HEK293 (cell line): ENCODE results near the gene CFAP46.

Source experiments
- YY1 ChIP-seq: fragments of 450-650 bp; formaldehyde crosslinking; IDR thresholded peaks from 2 replicates; pipeline ENCODE4 v1.5.1; 2018; ENCODE audit warnings: missing biosample characterization, missing genetic modification characterization
- ZNF140 ChIP-seq: fragments of 450-650 bp; formaldehyde crosslinking; IDR thresholded peaks from 2 replicates; pipeline ENCODE4 v1.5.1; 2016; ENCODE audit warnings: missing biosample characterization, missing genetic modification characterization
- ZNF341 ChIP-seq: fragments of 450-650 bp; formaldehyde crosslinking; IDR thresholded peaks from 2 replicates; pipeline ENCODE4; 2016; ENCODE audit warnings: low read depth, missing biosample characterization, missing genetic modification characterization
- ZNF354C ChIP-seq: fragments of 450-650 bp; formaldehyde crosslinking; IDR thresholded peaks from 2 replicates; pipeline ENCODE4 v1.5.1; 2016; ENCODE audit warnings: missing biosample characterization, missing genetic modification characterization, low read depth, borderline replicate concordance
- ZNF76 ChIP-seq: fragments of 450-650 bp; formaldehyde crosslinking; IDR thresholded peaks from 2 replicates; pipeline ENCODE4; 2016; ENCODE audit warnings: low read depth, missing biosample characterization, missing genetic modification characterization, borderline replicate concordance
- TF ChIP-seq, protein P1 (sequence below): fragments of 450-650 bp; formaldehyde crosslinking; IDR thresholded peaks from 2 replicates; pipeline ENCODE4 v1.5.1; 2016; ENCODE audit warnings: missing biosample characterization, missing genetic modification characterization
- TF ChIP-seq, protein P2 (sequence below): fragments of 450-650 bp; formaldehyde crosslinking; IDR thresholded peaks from 2 replicates; pipeline ENCODE4; 2016; ENCODE audit warnings: missing biosample characterization, missing genetic modification characterization
- TF ChIP-seq, protein P3 (sequence below): fragments of 450-650 bp; formaldehyde crosslinking; IDR thresholded peaks from 2 replicates; pipeline ENCODE4 v1.5.1; 2016; ENCODE audit warnings: missing biosample characterization, missing genetic modification characterization
- TF ChIP-seq, protein P4 (sequence below): IDR thresholded peaks from 2 replicates; pipeline ENCODE4 v1.6.1; 2011; ENCODE audit warnings: mild to moderate bottlenecking, low read depth, low read length, borderline replicate concordance

DNA sequence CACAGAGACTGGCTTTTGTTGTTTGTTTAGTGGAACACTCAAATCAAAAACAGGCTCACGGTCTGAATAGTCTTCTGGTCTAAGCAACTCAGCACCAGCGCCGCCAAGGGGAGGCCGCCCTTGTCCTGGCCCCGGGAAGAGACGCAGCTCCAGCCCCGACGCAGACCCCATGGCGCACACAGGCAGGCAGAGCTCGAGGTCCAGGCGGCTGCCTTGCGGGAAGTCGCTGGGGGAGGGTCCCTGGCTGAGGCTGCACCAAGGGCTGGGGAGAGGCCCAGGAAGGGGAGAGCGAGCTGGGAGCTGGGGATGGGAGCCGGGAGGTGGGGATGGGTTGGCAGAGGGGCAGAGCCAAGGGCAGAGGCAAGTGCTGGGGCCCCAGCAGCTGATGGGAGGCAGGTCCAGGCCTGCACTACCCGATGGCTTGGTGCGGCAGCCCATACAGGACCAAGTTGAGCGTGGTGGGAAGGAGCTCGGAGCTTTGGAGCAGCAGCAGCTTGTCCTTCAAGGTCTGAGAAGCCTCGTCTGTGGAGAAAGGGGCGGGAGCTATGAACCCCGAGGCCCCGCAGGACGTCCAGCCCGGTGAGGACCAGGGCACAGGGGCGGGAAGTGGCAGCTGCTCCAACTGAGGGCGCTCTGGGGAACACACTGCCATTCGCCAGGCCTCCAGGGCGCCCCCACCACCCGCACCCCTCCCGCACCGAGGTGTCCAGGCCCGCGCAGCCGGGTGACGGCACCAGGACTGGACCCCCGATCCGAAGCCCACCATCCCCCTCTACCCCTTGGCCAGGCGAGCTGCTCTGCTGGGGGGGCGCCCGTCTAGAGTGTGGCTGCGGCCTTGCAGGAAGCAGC is 133.8 kb downstream of the CFAP46 start:
- no peak for TF ChIP-seq ZNF140 (tag by site-specific recombination)
- no peak for TF ChIP-seq YY1
- TF ChIP-seq, protein P1, sequence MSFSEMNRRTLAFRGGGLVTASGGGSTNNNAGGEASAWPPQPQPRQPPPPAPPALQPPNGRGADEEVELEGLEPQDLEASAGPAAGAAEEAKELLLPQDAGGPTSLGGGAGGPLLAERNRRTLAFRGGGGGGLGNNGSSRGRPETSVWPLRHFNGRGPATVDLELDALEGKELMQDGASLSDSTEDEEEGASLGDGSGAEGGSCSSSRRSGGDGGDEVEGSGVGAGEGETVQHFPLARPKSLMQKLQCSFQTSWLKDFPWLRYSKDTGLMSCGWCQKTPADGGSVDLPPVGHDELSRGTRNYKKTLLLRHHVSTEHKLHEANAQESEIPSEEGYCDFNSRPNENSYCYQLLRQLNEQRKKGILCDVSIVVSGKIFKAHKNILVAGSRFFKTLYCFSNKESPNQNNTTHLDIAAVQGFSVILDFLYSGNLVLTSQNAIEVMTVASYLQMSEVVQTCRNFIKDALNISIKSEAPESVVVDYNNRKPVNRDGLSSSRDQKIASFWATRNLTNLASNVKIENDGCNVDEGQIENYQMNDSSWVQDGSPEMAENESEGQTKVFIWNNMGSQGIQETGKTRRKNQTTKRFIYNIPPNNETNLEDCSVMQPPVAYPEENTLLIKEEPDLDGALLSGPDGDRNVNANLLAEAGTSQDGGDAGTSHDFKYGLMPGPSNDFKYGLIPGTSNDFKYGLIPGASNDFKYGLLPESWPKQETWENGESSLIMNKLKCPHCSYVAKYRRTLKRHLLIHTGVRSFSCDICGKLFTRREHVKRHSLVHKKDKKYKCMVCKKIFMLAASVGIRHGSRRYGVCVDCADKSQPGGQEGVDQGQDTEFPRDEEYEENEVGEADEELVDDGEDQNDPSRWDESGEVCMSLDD (tag by site-specific recombination): no peak
- no peak for TF ChIP-seq ZNF76 (tag by site-specific recombination)
- TF ChIP-seq ZNF354C (tag by site-specific recombination): no peak
- TF ChIP-seq, protein P2, sequence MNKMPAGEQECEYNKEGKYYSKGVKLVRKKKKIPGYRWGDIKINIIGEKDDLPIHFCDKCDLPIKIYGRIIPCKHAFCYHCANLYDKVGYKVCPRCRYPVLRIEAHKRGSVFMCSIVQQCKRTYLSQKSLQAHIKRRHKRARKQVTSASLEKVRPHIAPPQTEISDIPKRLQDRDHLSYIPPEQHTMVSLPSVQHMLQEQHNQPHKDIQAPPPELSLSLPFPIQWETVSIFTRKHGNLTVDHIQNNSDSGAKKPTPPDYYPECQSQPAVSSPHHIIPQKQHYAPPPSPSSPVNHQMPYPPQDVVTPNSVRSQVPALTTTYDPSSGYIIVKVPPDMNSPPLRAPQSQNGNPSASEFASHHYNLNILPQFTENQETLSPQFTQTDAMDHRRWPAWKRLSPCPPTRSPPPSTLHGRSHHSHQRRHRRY (tag by site-specific recombination): no peak
- TF ChIP-seq ZNF341 (tag by site-specific recombination): no peak
- TF ChIP-seq, protein P3, sequence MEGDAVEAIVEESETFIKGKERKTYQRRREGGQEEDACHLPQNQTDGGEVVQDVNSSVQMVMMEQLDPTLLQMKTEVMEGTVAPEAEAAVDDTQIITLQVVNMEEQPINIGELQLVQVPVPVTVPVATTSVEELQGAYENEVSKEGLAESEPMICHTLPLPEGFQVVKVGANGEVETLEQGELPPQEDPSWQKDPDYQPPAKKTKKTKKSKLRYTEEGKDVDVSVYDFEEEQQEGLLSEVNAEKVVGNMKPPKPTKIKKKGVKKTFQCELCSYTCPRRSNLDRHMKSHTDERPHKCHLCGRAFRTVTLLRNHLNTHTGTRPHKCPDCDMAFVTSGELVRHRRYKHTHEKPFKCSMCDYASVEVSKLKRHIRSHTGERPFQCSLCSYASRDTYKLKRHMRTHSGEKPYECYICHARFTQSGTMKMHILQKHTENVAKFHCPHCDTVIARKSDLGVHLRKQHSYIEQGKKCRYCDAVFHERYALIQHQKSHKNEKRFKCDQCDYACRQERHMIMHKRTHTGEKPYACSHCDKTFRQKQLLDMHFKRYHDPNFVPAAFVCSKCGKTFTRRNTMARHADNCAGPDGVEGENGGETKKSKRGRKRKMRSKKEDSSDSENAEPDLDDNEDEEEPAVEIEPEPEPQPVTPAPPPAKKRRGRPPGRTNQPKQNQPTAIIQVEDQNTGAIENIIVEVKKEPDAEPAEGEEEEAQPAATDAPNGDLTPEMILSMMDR (tag by site-specific recombination): no peak
- TF ChIP-seq, protein P4, sequence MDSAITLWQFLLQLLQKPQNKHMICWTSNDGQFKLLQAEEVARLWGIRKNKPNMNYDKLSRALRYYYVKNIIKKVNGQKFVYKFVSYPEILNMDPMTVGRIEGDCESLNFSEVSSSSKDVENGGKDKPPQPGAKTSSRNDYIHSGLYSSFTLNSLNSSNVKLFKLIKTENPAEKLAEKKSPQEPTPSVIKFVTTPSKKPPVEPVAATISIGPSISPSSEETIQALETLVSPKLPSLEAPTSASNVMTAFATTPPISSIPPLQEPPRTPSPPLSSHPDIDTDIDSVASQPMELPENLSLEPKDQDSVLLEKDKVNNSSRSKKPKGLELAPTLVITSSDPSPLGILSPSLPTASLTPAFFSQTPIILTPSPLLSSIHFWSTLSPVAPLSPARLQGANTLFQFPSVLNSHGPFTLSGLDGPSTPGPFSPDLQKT: no peak
